ENCODE results near the gene RNU1-1. TPM values are rescaled to one million over a fixed set of nuclear protein-coding genes. Genes with fewer than 3 reads are reported as not detected.
A peak's percentile ranks its signal among the peaks of the same experiment; 100 is the strongest.
"Not testable (repeated sequence)": the region's sequence is repeated elsewhere in the genome, so short reads cannot be mapped to it uniquely, and the experiment has no call there.

The RNU1-1 gene
- total RNA-seq, 1 experiment from 2014 or later, result 1,197 TPM

GRCh38 chr1:16484501-16484835 lies 29.6 kb downstream of the RNU1-1 start:
- DNase-seq (ENCODE audit: low spot score), result no peak
- Mint-ChIP-seq H3K4me1 (no peaks in the 10 kb centered on the region), H3K27ac (no peak overlapping the region), H3K4me3 (no peak overlapping the region), H3K27me3 (ENCODE audit: low read depth) (no peaks in the 10 kb centered on the region; the same call in 1 of the 2 replicates), H3K36me3 (peaks cover 26% of the 10 kb centered on the region), H3K9me3 (no peaks in the 10 kb centered on the region)
- POLR2A ChIA-PET, result no interaction called here
- CTCF ChIA-PET, result interaction anchor here (1.1 to 2.1 kb wide), 2 partner anchors 44 to 136 kb away, joined by 3 to 10 read pairs; partner anchors contain the start of gene NECAP2
- no peak for TF ChIP-seq KAT7 (CRISPR knock-in tag; IDR thresholded peaks at IDR 0.05; ENCODE audit: borderline replicate concordance)
- TF ChIP-seq GABPB1 (CRISPR knock-in tag; IDR thresholded peaks at IDR 0.05), result no peak
- no peak for TF ChIP-seq EMX1 (CRISPR knock-in tag; IDR thresholded peaks at IDR 0.05)
- TF ChIP-seq JUN (CRISPR knock-in tag; IDR thresholded peaks at IDR 0.05), result no peak
- TF ChIP-seq AR (CRISPR knock-in tag; IDR thresholded peaks at IDR 0.05), result no peak
- TF ChIP-seq SP1 (CRISPR knock-in tag; conservative IDR thresholded peaks at IDR 0.05), result no peak
- no peak for TF ChIP-seq MYBL2 (CRISPR knock-in tag; IDR thresholded peaks at IDR 0.05)
- no peak for TF ChIP-seq ZNF232 (CRISPR knock-in tag; IDR thresholded peaks at IDR 0.05)
- TF ChIP-seq AFF4 (CRISPR knock-in tag; IDR thresholded peaks at IDR 0.05; ENCODE audit: borderline replicate concordance), result no peak
- no peak for TF ChIP-seq CREB1 (CRISPR knock-in tag; IDR thresholded peaks at IDR 0.05)
- TF ChIP-seq ARID4B (CRISPR knock-in tag; IDR thresholded peaks at IDR 0.05; ENCODE audit: borderline replicate concordance), result no peak
- no peak for TF ChIP-seq ZNF671 (CRISPR knock-in tag; IDR thresholded peaks at IDR 0.05)
- no peak for TF ChIP-seq NFATC4 (CRISPR knock-in tag; IDR thresholded peaks at IDR 0.05)
- no peak for TF ChIP-seq CDX4 (CRISPR knock-in tag; IDR thresholded peaks at IDR 0.05; ENCODE audit: borderline replicate concordance)
- TF ChIP-seq RELA (CRISPR knock-in tag; IDR thresholded peaks at IDR 0.05; ENCODE audit: borderline replicate concordance), result no peak
- ATAC-seq, result no peak

- POLR2A ChIA-PET; H3K4me1 Mint-ChIP-seq; DNase-seq (ENCODE audit: low spot score); H3K27ac Mint-ChIP-seq; H3K4me3 Mint-ChIP-seq; H3K27me3 Mint-ChIP-seq (ENCODE audit: low read depth); H3K9me3 Mint-ChIP-seq: not testable (repeated sequence)
- CTCF ChIA-PET, result interaction anchor here (0.7 to 2.1 kb wide), 3 partner anchors 13 to 137 kb away, joined by 3 to 10 read pairs (median 3); partner anchors contain the start of gene NECAP2
- peaks cover 26% of the 10 kb centered on the region for H3K36me3 Mint-ChIP-seq
- peak; percentile 86 for ATAC-seq
These were observed 30.2 kb downstream of the RNU1-1 start for GRCh38 chr1:16483639-16484500.

GRCh38 chr1:16483146-16483545 lies 30.9 kb downstream of the RNU1-1 start:
- H3K36me3 Mint-ChIP-seq, result peaks cover 28% of the 10 kb centered on the region
- peak; percentile 35 for ATAC-seq
- H3K4me1 Mint-ChIP-seq; H3K27ac Mint-ChIP-seq; H3K4me3 Mint-ChIP-seq; H3K9me3 Mint-ChIP-seq; POLR2A ChIA-PET; DNase-seq (ENCODE audit: low spot score); H3K27me3 Mint-ChIP-seq (ENCODE audit: low read depth): not testable (repeated sequence)
- CTCF ChIA-PET, result interaction anchor here (0.7 to 2.1 kb wide), 3 partner anchors 14 to 43 kb away, joined by 3 to 10 read pairs (median 3); partner anchors contain the start of gene NECAP2

Measured in WTC11 (cell line).